Kidney epithelial cell (primary cell): ENCODE results near the gene RAI14. TPM values are rescaled to one million over a fixed set of nuclear protein-coding genes. Genes with fewer than 3 reads are reported as not detected.

Experiments
- DNase-seq: peaks from one replicate; pipeline ENCODE4 v3.0.0-alpha.2; 2010; ENCODE audit warnings: low read depth
- H3K27me3 ChIP-seq: 2 replicates; pipeline ENCODE4 v1.6.0; 2011; ENCODE audit warnings: low read length; ENCODE audit not compliant: control insufficient read depth, insufficient read depth
- H3K36me3 ChIP-seq: 2 replicates; pipeline ENCODE4 v1.5.1; 2011; ENCODE audit warnings: low read length; ENCODE audit not compliant: control insufficient read depth, insufficient read depth
- H3K4me3 ChIP-seq: 2 replicates; pipeline ENCODE4 v1.5.1; 2011; ENCODE audit warnings: low read depth, mild to moderate bottlenecking, control low read depth, low read length
- total RNA-seq: library from RNA; depleted of rRNA; stranded (reverse); fragments of >200 nt; gene quantifications from 2 replicates; pipeline ENCODE4 v1.2.3, GENCODE V29; 2015
- TF ChIP-seq, protein P1 (sequence below): IDR thresholded peaks from 2 replicates; pipeline ENCODE4 v1.5.1; 2011; ENCODE audit warnings: mild to moderate bottlenecking, moderate library complexity, low read length, control low read depth, inconsistent platforms; ENCODE audit not compliant: insufficient read depth, poor library complexity, severe bottlenecking

RAI14 gene
- total RNA-seq, 1 donor from 2014 or later, result 116 TPM

DNA sequence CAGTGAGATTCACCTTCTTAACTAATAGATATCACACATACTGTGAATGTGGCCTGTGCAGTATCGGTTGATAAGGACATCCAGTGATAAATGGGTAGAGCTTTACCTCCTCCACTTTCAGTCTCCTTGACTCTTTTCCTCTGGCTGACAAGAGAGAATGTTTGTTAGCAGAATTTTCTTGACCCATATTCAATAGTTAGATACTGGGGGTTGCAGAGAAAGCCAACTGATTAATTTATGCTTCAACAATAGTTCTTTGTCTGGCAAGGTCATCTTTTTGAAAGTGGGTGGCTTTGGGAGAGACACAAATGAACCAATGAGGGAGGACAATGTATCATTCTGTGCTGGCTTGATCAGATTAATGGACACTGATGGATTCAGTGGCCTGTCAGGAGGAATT, 213.1 kb downstream of the RAI14 start:
- DNase-seq, result no peak
- Histone ChIP-seq H3K4me3 (no peak overlapping the region), H3K27me3 (no peaks in the 10 kb centered on the region), H3K36me3 (no peaks in the 10 kb centered on the region)
- TF ChIP-seq, protein P1, sequence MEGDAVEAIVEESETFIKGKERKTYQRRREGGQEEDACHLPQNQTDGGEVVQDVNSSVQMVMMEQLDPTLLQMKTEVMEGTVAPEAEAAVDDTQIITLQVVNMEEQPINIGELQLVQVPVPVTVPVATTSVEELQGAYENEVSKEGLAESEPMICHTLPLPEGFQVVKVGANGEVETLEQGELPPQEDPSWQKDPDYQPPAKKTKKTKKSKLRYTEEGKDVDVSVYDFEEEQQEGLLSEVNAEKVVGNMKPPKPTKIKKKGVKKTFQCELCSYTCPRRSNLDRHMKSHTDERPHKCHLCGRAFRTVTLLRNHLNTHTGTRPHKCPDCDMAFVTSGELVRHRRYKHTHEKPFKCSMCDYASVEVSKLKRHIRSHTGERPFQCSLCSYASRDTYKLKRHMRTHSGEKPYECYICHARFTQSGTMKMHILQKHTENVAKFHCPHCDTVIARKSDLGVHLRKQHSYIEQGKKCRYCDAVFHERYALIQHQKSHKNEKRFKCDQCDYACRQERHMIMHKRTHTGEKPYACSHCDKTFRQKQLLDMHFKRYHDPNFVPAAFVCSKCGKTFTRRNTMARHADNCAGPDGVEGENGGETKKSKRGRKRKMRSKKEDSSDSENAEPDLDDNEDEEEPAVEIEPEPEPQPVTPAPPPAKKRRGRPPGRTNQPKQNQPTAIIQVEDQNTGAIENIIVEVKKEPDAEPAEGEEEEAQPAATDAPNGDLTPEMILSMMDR, result no peak

DNA sequence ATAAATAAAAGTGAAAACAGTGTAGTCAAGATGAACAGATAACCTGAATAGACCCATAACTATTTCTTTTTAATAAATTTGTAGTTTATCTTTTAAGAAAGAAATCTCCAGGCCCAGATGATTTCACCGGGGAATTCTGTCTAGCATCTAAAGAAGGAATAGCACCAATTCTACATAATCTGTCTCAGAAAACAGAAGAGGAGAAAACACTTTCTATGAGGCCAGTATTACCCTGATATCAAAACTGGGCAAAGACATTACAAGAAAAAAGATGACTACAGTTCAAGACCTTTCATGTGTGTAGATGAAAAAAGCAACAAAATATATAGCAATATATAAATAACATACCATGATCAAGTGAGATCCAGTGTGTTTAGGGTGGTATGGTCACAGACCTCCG, 214.3 kb downstream of the RAI14 start:
- DNase-seq, result no peak
- no peak overlapping the region for H3K4me3 ChIP-seq
- H3K36me3 ChIP-seq, result no peaks in the 10 kb centered on the region
- TF ChIP-seq, protein P1, result no peak
- H3K27me3 ChIP-seq, result no peaks in the 10 kb centered on the region

GRCh38 chr5:34876275-34876674, 220.1 kb downstream of the RAI14 start:
- Histone ChIP-seq H3K36me3 (no peaks in the 10 kb centered on the region), H3K4me3 (no peak overlapping the region), H3K27me3 (no peaks in the 10 kb centered on the region)
- TF ChIP-seq, protein P1, result no peak
- no peak for DNase-seq

GRCh38 chr5:34881246-34881645, 225.1 kb downstream of the RAI14 start:
- DNase-seq, result no peak
- H3K27me3 ChIP-seq, result no peaks in the 10 kb centered on the region
- TF ChIP-seq, protein P1, result no peak
- no peaks in the 10 kb centered on the region for H3K36me3 ChIP-seq
- no peak overlapping the region for H3K4me3 ChIP-seq

Other genes starting within 250 kb of the RAI14 start
- under 0.01 and 2.1 TPM in 2 replicates for gene TTC23L, start 182.8 kb downstream of the RAI14 start, total RNA-seq